Measurements from ENCODE around the gene CIDEB. TPM values are rescaled to one million over a fixed set of nuclear protein-coding genes. Genes with fewer than 3 reads are reported as not detected.

The CIDEB gene
- total and polyA plus RNA-seq, 2 of the 8 experiments (the other 6 are each of a cell fraction or from before 2014, with no cell fraction given) = 0.11 TPM; not detected in 1

DNA sequence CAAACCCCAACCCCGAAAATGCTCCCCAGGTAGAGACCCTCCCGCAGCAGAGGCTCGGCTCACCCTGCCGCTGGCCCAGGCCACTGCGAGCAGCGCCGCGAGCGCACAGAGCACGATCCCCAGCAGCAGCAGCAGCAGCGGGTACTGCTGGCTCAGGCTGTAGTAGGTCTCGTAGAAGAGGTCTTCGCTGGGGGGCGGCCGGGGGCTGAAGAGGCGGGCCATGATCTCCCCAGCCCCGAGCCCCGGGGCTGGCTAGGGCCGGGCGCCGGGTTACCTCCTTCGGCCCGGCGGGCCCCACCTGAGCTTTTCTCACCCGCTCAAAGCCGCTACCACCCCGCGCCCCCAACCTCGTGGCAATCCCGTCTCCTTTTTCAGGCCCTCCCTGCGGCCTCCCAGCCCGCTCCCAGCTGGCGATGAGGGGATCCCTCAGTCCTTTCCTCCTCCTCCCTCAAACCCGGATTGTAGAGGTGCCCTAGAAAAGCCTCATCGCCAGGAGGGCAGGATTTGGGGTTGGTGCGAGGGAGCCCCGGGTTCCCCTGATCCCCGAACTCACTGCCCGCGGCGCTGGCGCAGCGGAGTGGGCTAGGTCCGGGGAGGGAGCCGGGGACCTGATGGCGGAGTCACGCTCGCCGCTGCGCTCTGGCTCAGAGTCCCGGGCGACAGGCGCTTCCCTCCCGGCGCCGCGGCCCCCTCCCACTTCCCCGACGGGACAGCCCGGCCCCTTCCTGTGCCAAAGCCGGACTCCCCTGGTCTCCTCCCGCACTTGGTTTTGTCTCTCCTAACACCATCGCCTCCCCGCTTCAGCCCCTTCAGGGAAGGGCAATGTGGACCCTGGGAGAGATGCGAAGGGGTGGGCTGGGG lies 26.9 kb upstream of the CIDEB start, which contains the start of gene ADCY4:
ADCY4 (minus strand) TSS at position 641 of the 861 bp plus-strand sequence; CDS start at position 222, 419 bp downstream.
- POLR2A ChIA-PET (ENCODE audit: partially characterized antibody) = interaction anchor here (0.9 to 5.8 kb wide), 10 partner anchors 9 to 102 kb away, joined by 3 to 46 read pairs (median 4); partner anchors contain the start of genes CBLN3, DHRS1, KHNYN and NOP9
- FAIRE-seq (no peak), DNase-seq (ENCODE audit: low read depth in 1 of 2, low spot score in 2 of 2) (peak in 1 of 2 experiments; percentile 75)
- Histone ChIP-seq H3K36me3 (ENCODE audit: control insufficient read depth in 2 of 4, insufficient read depth in 4 of 4, low read length in 3 of 4) (no peaks in the 10 kb centered on the region), H3K79me2 (ENCODE audit: control insufficient read depth in 1 of 2, insufficient read depth in 2 of 2, low read length in 2 of 2) (no peaks in the 10 kb centered on the region), H3K4me3 (ENCODE audit: extremely low read depth in 1 of 4, insufficient read depth in 2 of 4, low read depth in 3 of 4, low read length in 4 of 4) (peak within 1 kb of the TSS; percentile 52 to 76 (median 62)), H3K27ac (ENCODE audit: low read depth, low read length) (no peak within 1 kb of the TSS), H3K23me2 (ENCODE audit: low read depth, low read length) (peaks cover 25% of the 10 kb centered on the region), H3K79me1 (ENCODE audit: low read depth, low read length) (no peaks in the 10 kb centered on the region), H3K9me3 (ENCODE audit: insufficient read depth in 2 of 2, low read depth in 1 of 2, low read length in 1 of 2) (no peaks in the 10 kb centered on the region), H2BK12ac (ENCODE audit: low read depth, low read length) (0 out of 2 replicates have a peak within 1 kb of the TSS, but pooled peaks have one; percentile 17), H3K4ac (replicated peaks; ENCODE audit: insufficient read length, low read depth, low read length) (no peak within 1 kb of the TSS), H3K23ac (ENCODE audit: insufficient read length) (no peak within 1 kb of the TSS), H4K8ac (ENCODE audit: extremely low read depth, insufficient read depth, low read length) (peak within 1 kb of the TSS; percentile 59), H3K18ac (ENCODE audit: extremely low read depth, low read length) (no peak within 1 kb of the TSS; the same call in none of the 2 replicates), H3K9ac (replicated peaks in 1 of 4; ENCODE audit: extremely low read depth in 1 of 4, low read depth in 3 of 4, low read length in 3 of 4) (no peak within 1 kb of the TSS; a peak in 2 of 7 replicates), H3K4me1 (replicated peaks in 1 of 4; ENCODE audit: control insufficient read depth in 3 of 4, insufficient read depth in 4 of 4, low read length in 3 of 4) (peaks cover 0 to 20% (median 9%) of the 10 kb centered on the region in 4 experiments; a peak in 5 of 7 replicates), H2BK120ac (replicated peaks; ENCODE audit: low read depth, low read length) (no peak within 1 kb of the TSS), H2AK5ac (ENCODE audit: low read depth, low read length) (no peak within 1 kb of the TSS), H2BK15ac (ENCODE audit: low read length) (peak within 1 kb of the TSS; percentile 53; the same call in 1 of the 2 replicates), H4K91ac (replicated peaks; ENCODE audit: insufficient read length, low read length) (no peak within 1 kb of the TSS), H3K27me3 (replicated peaks in 1 of 4; ENCODE audit: control insufficient read depth in 3 of 4, extremely low read depth in 1 of 4, insufficient read depth in 3 of 4, low read length in 3 of 4) (peaks cover 56 to 97% (median 80%) of the 10 kb centered on the region in 4 experiments), H3K56ac (replicated peaks; ENCODE audit: insufficient read length, low read depth, low read length) (no peak within 1 kb of the TSS), H4K20me1 (replicated peaks in 1 of 2; ENCODE audit: control insufficient read depth in 1 of 2, insufficient read depth in 2 of 2, low read length in 2 of 2) (peaks cover 0 to 2% of the 10 kb centered on the region in 2 experiments), H2AFZ (ENCODE audit: low read length) (peak within 1 kb of the TSS; percentile 68; the same call in 1 of the 2 replicates), H4K5ac (ENCODE audit: insufficient read length, low read depth, low read length) (no peak within 1 kb of the TSS), H2BK20ac (ENCODE audit: low read length) (peak within 1 kb of the TSS; percentile 18; the same call in 1 of the 2 replicates), H3K4me2 (ENCODE audit: insufficient read depth in 1 of 2, low read depth in 2 of 2, low read length in 2 of 2) (peak within 1 kb of the TSS; percentile 76 to 98), H2BK5ac (ENCODE audit: low read depth, low read length) (peak within 1 kb of the TSS; percentile 16; the same call in 1 of the 2 replicates), H3K14ac (ENCODE audit: insufficient read length) (no peak within 1 kb of the TSS)
- WGBS, 2 experiments (ENCODE audit: extremely low coverage in 1 of 2, insufficient coverage in 1 of 2, insufficient read length in 1 of 2, insufficient replicate concordance in 2 of 2, low coverage in 1 of 2, low lambda C conversion rate in 2 of 2, missing lambda C conversion rate in 1 of 2) = 4% methylated on average over 36 of the region's 65 CpGs; no CpG with 5 or more reads in 1 of the 2 experiments
- CTCF ChIA-PET (ENCODE audit: partially characterized antibody) = interaction anchor here (0.8 to 27.8 kb wide), 17 partner anchors 10 to 107 kb away, joined by 4 to 664 read pairs (median 11); partner anchors contain the start of genes CBLN3, CIDEB, KHNYN and LTB4R
- TF ChIP-seq RAD21 (IDR thresholded peaks at IDR 0.05 in 1 of 2, conservative IDR thresholded peaks at IDR 0.05 in 1 of 2; ENCODE audit: low read depth in 2 of 2, low read length in 2 of 2) = no peak
- TF ChIP-seq GABPA (IDR thresholded peaks at IDR 0.05; ENCODE audit: borderline replicate concordance, insufficient read depth, low read length) = 0 out of 2 replicates have a peak, but pooled peaks have one; percentile 48
- peak; percentile 84 for TF ChIP-seq EZH2 (IDR thresholded peaks at IDR 0.05; ENCODE audit: low read depth, low read length, severe bottlenecking)
- peak; percentile 76 for TF ChIP-seq ASH2L (IDR thresholded peaks at IDR 0.05; ENCODE audit: low read length)
- TF ChIP-seq BRCA1 (IDR thresholded peaks at IDR 0.05; ENCODE audit: low read depth, low read length) = no peak
- TF ChIP-seq SIN3A (conservative IDR thresholded peaks at IDR 0.05 in 1 of 2, IDR thresholded peaks at IDR 0.05 in 1 of 2; ENCODE audit: low read depth in 1 of 2, low read length in 2 of 2) = peak in 1 of 2 experiments; percentile 44; a peak in 1 of 4 replicates
- peak; percentile 68 for TF ChIP-seq RNF2 (IDR thresholded peaks at IDR 0.05; ENCODE audit: borderline replicate concordance, low read depth, low read length, missing control alignments, poor library complexity, severe bottlenecking)
- peak; percentile 100 for TF ChIP-seq KDM4A (IDR thresholded peaks at IDR 0.05; ENCODE audit: low read depth, low read length, severe bottlenecking)
